ENCODE data around the gene OR52H1.
"Not testable (repeated sequence)": the region's sequence is repeated elsewhere in the genome, so short reads cannot be mapped to it uniquely, and the experiment has no call there.

OR52H1 gene

DNA sequence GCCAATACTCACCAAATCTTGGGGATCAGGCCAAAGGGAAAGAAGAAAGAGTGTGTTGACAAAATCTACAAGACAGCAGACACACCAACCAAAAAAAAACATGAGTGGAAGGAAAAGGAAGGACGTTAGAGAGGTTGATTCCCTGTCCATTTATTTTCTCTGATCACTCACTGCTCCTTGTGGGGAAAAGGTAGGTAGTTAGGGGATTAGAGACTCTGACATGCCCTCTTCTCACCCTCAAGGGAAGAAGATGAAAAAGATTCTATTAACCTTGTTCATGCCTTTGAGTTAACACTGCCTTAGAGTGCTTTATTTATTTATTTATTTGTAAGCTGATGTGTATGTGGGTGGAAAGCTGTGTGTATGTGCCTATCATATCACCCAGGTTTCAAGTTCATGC, at the start of gene OR52H1:
TSS of gene OR52H1 (minus strand) at position 101 of the 400 bp plus-strand sequence. CDS start 3,035 bp downstream, outside the sequence.
- DNase-seq = no peak

DNA sequence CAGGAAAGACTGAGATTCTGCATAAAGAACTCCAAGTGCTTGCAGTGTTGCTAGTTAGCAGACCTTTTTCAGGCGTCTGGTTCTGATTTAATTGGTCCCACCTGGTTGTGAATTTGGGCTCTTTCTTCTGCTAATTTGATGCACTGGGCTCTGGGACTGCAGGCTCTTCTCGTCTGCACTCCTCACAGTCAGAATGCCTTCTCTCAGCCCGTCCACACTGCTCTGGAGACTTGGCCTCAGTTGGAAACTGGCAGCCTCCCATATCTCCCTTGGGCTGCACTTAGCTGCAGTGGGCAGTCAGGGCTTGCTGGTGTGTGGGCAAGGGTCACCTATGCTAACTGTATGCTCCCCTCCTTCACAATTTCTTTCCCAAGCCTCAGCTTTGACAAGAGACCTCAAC, 49.6 kb upstream of the OR52H1 start:
- no peak for DNase-seq

DNA sequence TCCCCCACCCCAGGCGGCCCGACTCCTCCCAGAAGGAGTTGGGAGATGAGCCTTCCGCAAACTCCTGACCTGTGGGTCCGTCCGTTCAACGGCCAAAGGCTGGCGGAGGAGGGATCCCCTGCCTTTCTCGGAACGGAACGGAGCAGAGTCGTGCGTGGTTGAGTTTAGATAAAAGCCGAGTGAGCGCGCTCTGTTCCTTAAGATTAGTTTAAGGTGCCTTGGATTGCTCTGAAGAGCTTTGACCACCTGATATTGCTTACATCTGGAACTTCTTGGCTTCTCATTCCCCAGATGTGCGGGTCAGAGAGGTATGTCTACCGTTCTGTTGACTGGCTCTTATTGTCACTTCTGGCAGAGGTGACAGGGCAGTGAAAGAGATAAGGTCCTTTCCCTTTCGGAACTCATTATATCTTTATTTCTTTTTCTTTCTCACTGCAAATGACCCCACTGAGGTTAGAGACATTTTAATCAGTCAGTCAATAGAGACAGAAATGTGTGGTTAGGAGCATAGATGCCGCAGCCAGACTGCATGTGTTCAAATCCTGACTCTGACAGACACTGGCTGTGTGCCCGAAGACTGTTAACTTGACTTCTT, 48.4 kb upstream of the OR52H1 start, which contains the start of gene TRIM6:
TSS of gene TRIM6 (plus strand) at position 31 of the 595 bp plus-strand sequence. CDS start at position 292, 261 bp downstream.
- DNase-seq = peak in 1 of 2 donors; percentile 8

GRCh38 chr11:5593146-5593545, 44.8 kb upstream of the OR52H1 start:
- no peak for DNase-seq

DNA sequence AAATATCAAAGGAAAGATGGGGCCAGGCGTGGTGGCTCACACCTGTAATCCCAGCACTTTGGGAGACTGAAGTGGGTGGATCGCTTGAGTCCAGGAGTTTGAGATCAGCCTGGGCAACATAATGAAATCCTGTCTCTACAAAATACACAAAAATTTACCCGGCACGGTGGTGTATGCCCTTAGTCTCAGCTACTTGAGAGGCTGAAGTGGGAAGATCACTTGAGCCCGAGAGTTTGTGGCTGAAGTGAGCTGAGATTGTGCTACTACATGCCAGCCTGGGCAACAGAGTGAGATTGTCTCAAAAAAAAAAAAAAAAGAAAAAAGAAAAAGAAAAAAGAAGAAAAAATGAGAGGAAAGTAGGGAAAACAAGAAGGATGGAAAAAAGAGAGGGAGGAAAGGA, 44.3 kb upstream of the OR52H1 start:
- DNase-seq = no peak

- DNase-seq = no peak
These were observed 43.3 kb upstream of the OR52H1 start for GRCh38 chr11:5591613-5592012.

DNA sequence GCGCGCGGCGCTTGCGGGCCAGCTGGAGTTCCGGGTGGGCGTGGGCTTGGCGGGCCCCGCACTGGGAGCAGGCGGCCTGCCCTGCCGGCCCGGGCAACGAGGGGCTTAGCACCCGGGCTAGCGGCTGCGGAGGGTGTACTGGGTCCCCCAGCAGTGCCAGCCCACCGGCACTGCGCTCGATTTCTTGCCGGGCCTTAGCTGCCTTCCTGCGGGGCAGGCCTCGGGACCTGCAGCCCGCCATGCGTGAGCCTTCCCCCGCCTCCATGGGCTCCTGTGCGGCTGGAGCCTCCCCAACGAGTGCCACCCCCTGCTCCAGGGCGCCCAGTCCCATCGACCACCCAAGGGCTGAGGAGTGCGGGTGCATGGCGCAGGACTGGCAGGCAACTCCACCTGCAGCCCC, 41.6 kb upstream of the OR52H1 start:
- not testable (repeated sequence) for DNase-seq

DNA sequence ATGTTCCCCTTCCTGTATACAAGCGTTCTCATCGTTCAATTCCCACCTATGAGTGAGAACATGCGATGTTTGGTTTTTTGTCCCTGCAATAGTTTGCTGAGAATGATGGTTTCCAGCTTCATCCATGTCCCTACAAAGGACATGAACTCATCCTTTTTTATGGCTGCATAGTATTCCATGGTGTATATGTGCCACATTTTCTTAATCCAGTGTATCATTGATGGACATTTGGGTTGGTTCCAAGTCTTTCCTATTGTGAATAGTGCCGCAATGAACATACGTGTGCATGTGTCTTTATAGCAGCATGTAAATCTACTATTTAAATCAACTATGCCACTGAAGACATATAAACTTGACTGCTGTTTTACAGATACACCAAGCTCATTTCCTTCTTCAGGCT, 36.1 kb upstream of the OR52H1 start:
- not testable (repeated sequence) for DNase-seq

DNA sequence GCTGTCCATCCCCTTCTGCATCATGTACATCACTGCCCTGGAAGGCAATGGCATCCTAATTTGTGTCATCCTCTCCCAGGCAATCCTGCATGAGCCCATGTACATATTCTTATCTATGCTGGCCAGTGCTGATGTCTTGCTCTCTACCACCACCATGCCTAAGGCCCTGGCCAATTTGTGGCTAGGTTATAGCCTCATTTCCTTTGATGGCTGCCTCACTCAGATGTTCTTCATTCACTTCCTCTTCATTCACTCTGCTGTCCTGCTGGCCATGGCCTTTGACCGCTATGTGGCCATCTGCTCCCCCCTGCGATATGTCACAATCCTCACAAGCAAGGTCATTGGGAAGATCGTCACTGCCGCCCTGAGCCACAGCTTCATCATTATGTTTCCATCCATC, 32.7 kb upstream of the OR52H1 start:
- DNase-seq = no peak

DNA sequence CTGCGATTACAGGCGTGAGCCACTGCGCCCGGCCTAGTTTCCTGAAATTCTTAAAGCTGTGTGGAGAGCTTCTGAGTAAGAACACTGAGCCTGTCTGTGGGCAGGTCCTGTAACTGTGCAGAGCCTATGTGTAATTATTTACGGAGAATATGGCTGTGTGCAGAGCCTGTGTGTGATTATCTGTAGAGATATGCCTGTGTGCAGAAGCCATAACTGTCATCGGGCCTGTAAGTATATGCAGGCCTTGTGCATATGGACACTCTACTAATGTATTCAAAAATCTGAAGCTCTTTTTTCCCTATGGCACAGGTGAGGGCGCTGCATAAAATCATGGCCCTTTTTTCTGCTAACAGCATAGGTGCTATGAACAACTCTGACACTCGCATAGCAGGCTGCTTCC, 32.2 kb upstream of the OR52H1 start, which contains the start of gene OR52B6:
TSS of gene OR52B6 (plus strand) at position 301 of the 400 bp plus-strand sequence. CDS start at position 301, 0 bp downstream.
- DNase-seq = no peak

DNA sequence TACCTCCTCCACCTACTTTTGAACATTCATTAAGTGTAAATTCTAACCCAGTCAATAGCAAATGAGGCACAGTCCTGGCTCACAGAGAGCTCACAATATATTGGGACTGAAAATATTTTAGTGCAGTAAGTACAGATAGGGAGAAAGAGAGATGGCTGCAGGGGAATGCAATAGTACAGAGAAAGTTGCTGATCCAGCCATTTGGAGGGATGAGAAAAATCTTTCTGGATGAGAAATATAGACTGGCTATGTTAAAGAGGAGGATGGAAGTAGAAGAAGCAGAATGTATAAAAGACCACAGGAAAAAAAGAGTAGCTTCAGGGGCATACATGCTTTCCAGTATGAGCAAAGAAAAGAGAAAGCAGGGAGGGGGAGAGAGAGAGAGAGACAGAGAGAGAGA, 28.8 kb upstream of the OR52H1 start:
- DNase-seq = no peak

DNA sequence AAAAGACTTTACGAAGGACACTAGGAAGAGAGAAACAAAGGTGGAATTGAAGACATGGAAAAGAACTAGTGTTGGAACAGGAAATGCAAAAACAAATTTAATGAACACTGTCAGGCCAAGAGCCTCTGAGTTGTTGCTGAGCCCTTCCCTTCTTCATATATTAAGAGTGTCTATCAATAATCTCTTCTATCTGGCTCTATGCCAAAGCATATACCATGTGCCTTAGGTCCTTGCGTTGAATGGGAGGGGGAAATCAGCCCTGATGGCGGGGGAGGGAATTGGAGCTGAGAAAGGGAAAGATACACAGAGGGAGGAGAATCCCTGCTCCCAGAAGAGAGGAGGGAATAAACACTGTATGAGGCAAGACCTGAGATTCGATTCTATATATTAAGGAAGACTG, 26.8 kb upstream of the OR52H1 start:
- no peak for DNase-seq

GRCh38 chr11:5574654-5575053, 26.3 kb upstream of the OR52H1 start:
- DNase-seq = no peak

GRCh38 chr11:5564259-5565019, 16.1 kb upstream of the OR52H1 start:
- DNase-seq = no peak

DNA sequence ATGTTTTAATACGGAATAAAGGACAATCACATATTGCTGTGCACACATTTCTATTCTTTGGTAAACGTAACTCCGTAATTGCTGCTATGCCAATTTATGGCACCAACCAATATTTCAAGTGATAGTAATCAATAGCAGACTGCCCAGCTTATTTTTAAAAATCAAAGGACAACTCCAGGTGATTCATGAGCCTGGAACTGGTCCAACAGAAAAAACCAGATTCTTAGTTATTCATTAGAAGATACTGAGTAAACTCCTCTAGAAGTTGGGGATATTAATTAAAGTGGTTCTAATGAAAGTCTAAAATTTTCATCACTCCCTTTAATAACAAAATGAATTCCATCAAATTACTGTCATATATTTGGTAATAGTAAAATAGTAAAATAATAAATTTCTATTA, 9.4 kb upstream of the OR52H1 start:
- DNase-seq = no peak

DNA sequence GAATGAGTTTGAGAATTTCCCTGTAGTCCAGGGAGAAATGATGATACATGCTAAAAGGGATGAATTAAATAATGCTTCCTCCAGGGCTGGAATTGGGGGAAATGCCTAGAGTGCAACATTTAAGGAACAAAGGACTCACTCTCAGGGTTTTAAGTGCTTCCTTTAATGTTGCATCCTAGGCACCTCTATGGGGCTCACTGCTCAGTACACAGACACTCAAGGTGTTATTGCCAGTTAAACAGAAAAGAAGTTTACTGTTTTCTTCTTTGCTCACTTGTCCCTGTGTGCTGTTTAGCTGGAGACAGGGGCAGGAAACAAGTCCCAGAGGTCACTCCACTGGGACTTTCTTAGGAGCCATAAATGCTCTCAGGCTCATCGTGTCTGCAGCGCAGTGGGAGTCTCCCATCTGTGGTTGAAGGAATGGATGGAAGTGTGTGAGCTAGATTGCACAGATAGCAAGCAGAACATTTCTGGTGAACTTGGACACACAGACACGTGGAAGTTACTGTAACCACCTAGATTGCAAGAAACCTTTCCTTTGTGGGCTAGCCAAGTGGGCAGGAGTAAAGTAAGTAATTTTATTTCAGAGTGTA, 8.4 kb upstream of the OR52H1 start:
- no peak for DNase-seq

GRCh38 chr11:5553343-5553742, 5.0 kb upstream of the OR52H1 start:
- DNase-seq = no peak

DNA sequence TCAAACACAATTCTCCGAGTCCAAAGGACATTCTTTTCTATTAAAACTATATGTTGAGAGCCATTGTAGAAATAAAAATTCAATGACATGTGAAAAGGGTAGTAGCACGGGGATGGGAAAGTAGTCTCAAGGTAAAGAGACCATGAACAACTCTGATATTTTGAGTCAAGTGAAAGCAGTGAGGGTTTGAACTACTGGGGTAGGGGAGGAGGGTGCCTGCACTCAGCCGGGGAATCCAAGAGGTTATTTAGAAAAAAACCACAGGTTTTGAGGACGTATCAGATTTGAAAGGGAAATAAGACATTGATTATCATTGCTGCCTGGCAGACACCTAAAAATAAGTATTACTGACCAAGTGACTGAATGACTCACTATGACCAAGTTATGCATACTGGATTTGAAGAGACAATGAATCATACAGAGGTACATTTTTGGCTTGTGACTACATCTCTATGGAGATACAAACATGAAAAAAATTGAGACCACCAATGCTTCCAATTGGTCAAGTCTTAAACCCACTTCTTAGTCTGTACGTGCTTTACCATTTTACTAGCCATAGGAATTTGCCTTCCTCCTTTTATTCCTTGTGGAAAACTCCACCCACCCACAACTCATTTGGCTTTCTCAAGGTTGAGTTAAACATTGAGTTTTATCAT, 2.2 kb upstream of the OR52H1 start:
- no peak for DNase-seq

DNA sequence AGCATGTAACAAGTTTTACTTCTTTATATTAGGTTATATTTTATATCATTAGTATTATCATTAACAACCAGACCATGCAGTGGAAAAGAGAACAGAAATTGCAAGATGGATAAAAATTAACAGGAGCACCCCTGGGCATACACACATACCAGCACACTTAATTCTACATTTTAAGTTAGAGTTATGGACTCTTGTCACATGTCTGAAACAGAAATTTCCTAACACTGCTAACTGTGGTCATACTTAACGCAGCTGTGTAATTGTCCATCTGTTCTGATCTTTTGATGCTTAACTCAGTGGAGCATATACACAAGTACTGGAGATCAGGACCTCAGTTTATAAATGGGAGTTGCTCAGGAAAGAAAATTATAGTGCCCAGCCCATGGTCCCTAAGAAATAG, 358 bp downstream of the OR52H1 start:
- no peak for DNase-seq

DNA sequence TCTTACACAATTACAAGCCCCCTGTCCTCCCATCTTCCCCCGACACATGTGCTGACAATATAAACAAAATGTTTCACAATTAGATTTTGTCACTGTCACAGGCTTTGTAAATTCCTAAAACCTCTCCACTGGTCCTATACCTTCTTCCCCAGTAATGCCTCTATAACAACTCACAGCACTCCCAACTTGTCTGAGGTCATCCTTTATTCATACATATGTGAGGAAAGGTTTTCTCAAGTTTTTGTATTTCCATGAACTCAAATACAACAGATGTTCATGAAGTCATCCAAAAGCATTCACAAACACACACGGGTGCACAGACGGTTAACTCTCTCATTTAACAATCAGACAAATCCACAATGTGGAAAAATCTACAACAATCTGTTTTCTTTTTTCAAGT, 1.9 kb downstream of the OR52H1 start:
- DNase-seq = no peak

GRCh38 chr11:5541427-5541826, 6.9 kb downstream of the OR52H1 start:
- DNase-seq = no peak

DNA sequence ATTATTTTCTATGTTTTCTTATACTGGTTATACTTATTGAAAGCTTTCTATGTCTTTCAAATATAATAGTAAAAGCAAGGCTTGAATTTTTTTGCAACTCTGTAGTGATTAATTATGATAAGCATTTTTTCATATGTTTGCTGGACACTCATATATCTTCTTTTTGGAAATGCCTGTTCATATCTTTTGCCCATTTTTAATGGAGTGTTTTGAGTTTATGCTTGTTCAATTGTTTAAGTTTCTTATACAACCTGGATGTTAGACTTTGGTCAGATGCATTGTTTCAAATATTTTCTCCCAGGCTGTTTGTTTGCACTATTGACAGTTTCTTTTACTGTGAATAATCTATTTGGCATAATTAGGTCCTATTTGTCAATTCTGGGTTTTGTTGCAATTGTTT, 11.9 kb downstream of the OR52H1 start:
- no peak for DNase-seq

- DNase-seq = no peak
These were observed 14.3 kb downstream of the OR52H1 start for GRCh38 chr11:5534046-5534445.
